C4-2B (cell line): Measurements from ENCODE around the gene CDC73.

Experiments used
- CTCF ChIP-seq: fragments of 450-650 bp; conservative IDR thresholded peaks from 2 replicates; pipeline ENCODE4 v1.5.1; 2017; ENCODE audit warnings: mild to moderate bottlenecking
- ZFX ChIP-seq: fragments of 450-650 bp; IDR thresholded peaks from 2 replicates; pipeline ENCODE4 v1.6.1; 2017

DNA sequence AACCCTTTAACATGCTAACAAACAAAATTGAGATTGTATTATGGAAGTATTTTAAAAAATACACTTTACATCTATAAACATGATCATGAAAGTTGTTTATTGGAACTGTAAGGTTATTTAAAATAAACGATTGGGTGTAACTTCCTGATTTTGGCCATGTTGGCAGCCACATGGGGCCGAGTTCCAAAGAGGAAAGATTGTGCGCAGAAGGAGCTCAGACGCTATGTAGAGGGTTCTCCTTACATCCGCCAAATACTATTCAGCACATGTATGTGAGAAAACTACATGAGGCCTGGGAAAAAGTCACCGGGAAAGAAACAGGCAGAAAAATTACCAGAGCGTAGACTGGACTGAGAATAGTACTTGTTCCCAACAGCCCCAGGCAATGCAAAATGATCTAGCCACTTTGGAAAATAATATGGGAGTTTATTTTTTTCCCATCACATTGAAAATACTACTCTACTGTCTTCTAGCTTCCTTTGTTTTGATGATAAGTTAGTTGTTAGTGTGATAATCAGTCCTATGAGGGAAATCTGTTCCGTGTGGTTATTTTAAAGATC lies 100.3 kb downstream of the CDC73 start:
- TF ChIP-seq CTCF = no peak
- no peak for TF ChIP-seq ZFX
